ENCODE measurements around the gene AGO4. TPM values are rescaled to one million over a fixed set of nuclear protein-coding genes. Genes with fewer than 3 reads are reported as not detected.

AGO4 gene
- total and polyA plus RNA-seq, 5 donors from 2014 or later = 2.4 to 12.7 (median 3.8) TPM

DNA sequence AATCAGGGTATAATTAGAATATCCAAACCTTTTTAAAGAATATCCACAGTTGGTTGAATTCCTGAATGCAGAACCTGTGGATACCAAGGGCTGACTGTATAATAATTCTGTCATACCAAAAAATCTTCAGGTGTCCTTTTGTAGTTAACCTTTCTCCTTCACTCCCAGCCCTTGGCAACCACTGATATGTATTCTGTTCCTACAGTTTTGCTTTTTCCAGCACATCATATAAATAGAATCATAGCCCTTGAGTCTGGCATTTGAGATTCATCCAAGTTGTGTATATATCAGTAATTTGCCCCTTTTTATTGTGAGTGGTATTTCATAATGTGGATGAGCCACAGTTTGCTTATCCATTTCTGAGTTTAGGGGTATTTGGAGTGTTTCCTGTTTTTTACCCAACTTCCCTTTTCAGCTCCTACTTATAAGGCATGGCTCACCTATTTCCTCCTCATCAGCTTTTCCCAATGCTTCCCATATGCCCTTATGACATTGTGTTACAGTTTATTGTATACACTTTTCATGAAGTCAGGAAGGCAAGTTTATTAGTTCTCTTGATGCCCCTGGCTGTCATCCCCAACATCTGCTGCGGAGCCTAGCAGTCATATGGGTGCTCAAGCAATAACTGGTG, 40.2 kb downstream of the AGO4 start:
- H3K27ac ChIP-seq (ENCODE audit: insufficient read depth, low read length, poor library complexity, severe bottlenecking) = no peak overlapping the region
- peaks cover 9% of the 10 kb centered on the region for H3K36me3 ChIP-seq (ENCODE audit: control insufficient read depth, insufficient read depth, low read length)
- ATAC-seq (ENCODE audit: low read depth in 2 of 2) (no peak), DNase-seq (no peak)
- no peak overlapping the region for H3K27ac Mint-ChIP-seq
- no peak overlapping the region for H3K4me3 Mint-ChIP-seq
- H3K4me1 Mint-ChIP-seq = peaks cover 0 to 4% (median 0%) of the 10 kb centered on the region in 4 donors
- peaks cover 41% of the 10 kb centered on the region for H3K36me3 Mint-ChIP-seq
- H3K27me3 ChIP-seq (ENCODE audit: control insufficient read depth, insufficient read depth, low read length) = no peaks in the 10 kb centered on the region
- no peak overlapping the region for H3K4me3 ChIP-seq (ENCODE audit: low read depth, low read length)
- no peaks in the 10 kb centered on the region for H3K4me1 ChIP-seq (ENCODE audit: control insufficient read depth, insufficient read depth, low read length, poor library complexity, severe bottlenecking)
- H3K9me3 Mint-ChIP-seq = no peaks in the 10 kb centered on the region
- no peaks in the 10 kb centered on the region for H3K9me3 ChIP-seq (ENCODE audit: control insufficient read depth in 2 of 2, low read length in 2 of 2)
- H3K27me3 Mint-ChIP-seq = no peaks in the 10 kb centered on the region

DNA sequence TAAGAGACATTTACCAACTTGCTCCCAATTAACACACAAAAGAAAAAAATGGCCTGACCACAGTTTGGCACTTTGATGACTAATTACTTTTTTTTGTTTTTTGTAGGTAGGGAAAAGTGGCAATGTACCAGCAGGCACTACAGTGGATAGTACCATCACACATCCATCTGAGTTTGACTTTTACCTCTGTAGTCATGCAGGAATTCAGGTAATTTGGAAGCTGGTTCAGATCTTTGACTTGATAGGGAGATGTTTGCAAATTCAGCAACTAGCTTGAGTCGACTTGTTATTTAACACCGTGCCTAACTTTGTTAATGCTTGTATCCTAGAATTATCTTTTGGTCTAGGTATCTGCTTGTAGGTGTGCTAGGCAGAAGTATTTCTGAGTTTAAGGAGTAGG, 42.2 kb downstream of the AGO4 start:
- peaks cover 41% of the 10 kb centered on the region for H3K36me3 Mint-ChIP-seq
- no peaks in the 10 kb centered on the region for H3K27me3 ChIP-seq (ENCODE audit: control insufficient read depth, insufficient read depth, low read length)
- H3K4me3 Mint-ChIP-seq = no peak overlapping the region
- no peaks in the 10 kb centered on the region for H3K27me3 Mint-ChIP-seq
- no peaks in the 10 kb centered on the region for H3K9me3 Mint-ChIP-seq
- ATAC-seq (ENCODE audit: low read depth in 2 of 2) = no peak
- no peak overlapping the region for H3K27ac ChIP-seq (ENCODE audit: insufficient read depth, low read length, poor library complexity, severe bottlenecking)
- peaks cover 0 to 4% (median 0%) of the 10 kb centered on the region in 4 donors for H3K4me1 Mint-ChIP-seq
- no peaks in the 10 kb centered on the region for H3K4me1 ChIP-seq (ENCODE audit: control insufficient read depth, insufficient read depth, low read length, poor library complexity, severe bottlenecking)
- DNase-seq = no peak
- H3K9me3 ChIP-seq (ENCODE audit: control insufficient read depth in 2 of 2, low read length in 2 of 2) = no peaks in the 10 kb centered on the region
- H3K36me3 ChIP-seq (ENCODE audit: control insufficient read depth, insufficient read depth, low read length) = peaks cover 9% of the 10 kb centered on the region
- no peak overlapping the region for H3K27ac Mint-ChIP-seq
- no peak overlapping the region for H3K4me3 ChIP-seq (ENCODE audit: low read depth, low read length)

DNA sequence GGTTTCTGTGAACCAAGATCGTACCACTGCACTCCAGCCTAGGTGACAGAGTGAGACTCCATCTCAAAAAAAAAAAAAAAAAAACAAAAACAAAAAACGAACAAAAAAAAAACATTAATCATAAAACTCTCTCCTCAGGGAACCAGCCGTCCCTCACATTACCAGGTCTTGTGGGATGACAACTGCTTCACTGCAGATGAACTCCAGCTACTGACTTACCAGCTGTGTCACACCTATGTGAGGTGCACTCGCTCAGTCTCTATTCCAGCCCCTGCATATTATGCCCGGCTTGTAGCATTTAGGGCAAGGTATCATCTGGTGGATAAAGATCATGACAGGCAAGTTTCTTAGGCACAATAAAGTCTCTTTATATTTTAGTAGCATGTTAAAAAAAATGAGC, 42.9 kb downstream of the AGO4 start:
- H3K36me3 ChIP-seq (ENCODE audit: control insufficient read depth, insufficient read depth, low read length) = peaks cover 7% of the 10 kb centered on the region
- ATAC-seq (ENCODE audit: low read depth in 2 of 2) = no peak
- H3K9me3 ChIP-seq (ENCODE audit: control insufficient read depth in 2 of 2, low read length in 2 of 2) = no peaks in the 10 kb centered on the region
- no peaks in the 10 kb centered on the region for H3K27me3 Mint-ChIP-seq
- H3K4me3 Mint-ChIP-seq = no peak overlapping the region
- H3K4me1 ChIP-seq (ENCODE audit: control insufficient read depth, insufficient read depth, low read length, poor library complexity, severe bottlenecking) = no peaks in the 10 kb centered on the region
- no peaks in the 10 kb centered on the region for H3K4me1 Mint-ChIP-seq
- H3K9me3 Mint-ChIP-seq = no peaks in the 10 kb centered on the region
- no peak overlapping the region for H3K4me3 ChIP-seq (ENCODE audit: low read depth, low read length)
- H3K27me3 ChIP-seq (ENCODE audit: control insufficient read depth, insufficient read depth, low read length) = no peaks in the 10 kb centered on the region
- H3K27ac ChIP-seq (ENCODE audit: insufficient read depth, low read length, poor library complexity, severe bottlenecking) = no peak overlapping the region
- H3K36me3 Mint-ChIP-seq = peaks cover 41% of the 10 kb centered on the region
- no peak for DNase-seq
- no peak overlapping the region for H3K27ac Mint-ChIP-seq

GRCh38 chr1:35851132-35851869, 43.5 kb downstream of the AGO4 start:
- ATAC-seq (ENCODE audit: low read depth in 2 of 2) = no peak
- Mint-ChIP-seq H3K27ac (peak overlapping the region in 1 of 3 donors; percentile 5), H3K27me3 (no peaks in the 10 kb centered on the region), H3K4me1 (no peaks in the 10 kb centered on the region), H3K4me3 (no peak overlapping the region), H3K9me3 (no peaks in the 10 kb centered on the region), H3K36me3 (peaks cover 42% of the 10 kb centered on the region)
- DNase-seq = no peak
- H3K4me3 ChIP-seq (ENCODE audit: low read depth, low read length) = no peak overlapping the region
- H3K27me3 ChIP-seq (ENCODE audit: control insufficient read depth, insufficient read depth, low read length) = no peaks in the 10 kb centered on the region
- H3K36me3 ChIP-seq (ENCODE audit: control insufficient read depth, insufficient read depth, low read length) = peaks cover 7% of the 10 kb centered on the region
- no peak overlapping the region for H3K27ac ChIP-seq (ENCODE audit: insufficient read depth, low read length, poor library complexity, severe bottlenecking)
- no peaks in the 10 kb centered on the region for H3K9me3 ChIP-seq (ENCODE audit: control insufficient read depth in 2 of 2, low read length in 2 of 2)
- no peaks in the 10 kb centered on the region for H3K4me1 ChIP-seq (ENCODE audit: control insufficient read depth, insufficient read depth, low read length, poor library complexity, severe bottlenecking)

DNA sequence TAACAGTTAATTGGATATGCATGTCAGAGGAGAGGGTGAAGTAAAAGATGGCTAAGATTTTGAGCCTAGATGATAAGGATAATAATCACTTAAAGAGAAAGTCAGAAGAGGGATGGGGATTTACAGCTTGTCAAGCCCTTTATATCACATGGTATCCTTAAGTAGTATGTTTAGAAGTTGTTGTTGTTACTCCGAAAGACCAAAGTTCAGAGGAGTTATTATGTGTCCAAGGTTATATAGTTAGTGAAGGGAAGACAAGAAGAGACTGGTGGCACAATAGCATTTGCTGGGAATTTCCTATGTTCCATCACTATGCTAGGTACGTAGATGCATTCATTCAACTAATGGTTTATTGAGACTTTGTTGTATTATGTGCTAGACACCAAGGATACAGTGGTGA, 44.4 kb downstream of the AGO4 start:
- no peaks in the 10 kb centered on the region for H3K27me3 ChIP-seq (ENCODE audit: control insufficient read depth, insufficient read depth, low read length)
- no peak overlapping the region for H3K27ac ChIP-seq (ENCODE audit: insufficient read depth, low read length, poor library complexity, severe bottlenecking)
- H3K4me3 ChIP-seq (ENCODE audit: low read depth, low read length) = no peak overlapping the region
- ATAC-seq (ENCODE audit: low read depth in 2 of 2) (no peak), DNase-seq (no peak)
- H3K4me3 Mint-ChIP-seq = no peak overlapping the region
- no peaks in the 10 kb centered on the region for H3K9me3 Mint-ChIP-seq
- H3K9me3 ChIP-seq (ENCODE audit: control insufficient read depth in 2 of 2, low read length in 2 of 2) = no peaks in the 10 kb centered on the region
- peaks cover 42% of the 10 kb centered on the region for H3K36me3 Mint-ChIP-seq
- no peak overlapping the region for H3K27ac Mint-ChIP-seq
- peaks cover 7% of the 10 kb centered on the region for H3K36me3 ChIP-seq (ENCODE audit: control insufficient read depth, insufficient read depth, low read length)
- no peaks in the 10 kb centered on the region for H3K27me3 Mint-ChIP-seq
- H3K4me1 ChIP-seq (ENCODE audit: control insufficient read depth, insufficient read depth, low read length, poor library complexity, severe bottlenecking) = no peaks in the 10 kb centered on the region
- H3K4me1 Mint-ChIP-seq = no peaks in the 10 kb centered on the region

GRCh38 chr1:35854989-35855700, 47.3 kb downstream of the AGO4 start:
- Mint-ChIP-seq H3K4me1 (no peaks in the 10 kb centered on the region), H3K36me3 (peaks cover 37% of the 10 kb centered on the region), H3K9me3 (no peaks in the 10 kb centered on the region), H3K27ac (no peak overlapping the region), H3K27me3 (no peaks in the 10 kb centered on the region), H3K4me3 (no peak overlapping the region)
- Histone ChIP-seq H3K27me3 (ENCODE audit: control insufficient read depth, insufficient read depth, low read length) (no peaks in the 10 kb centered on the region), H3K9me3 (ENCODE audit: control insufficient read depth in 2 of 2, low read length in 2 of 2) (no peaks in the 10 kb centered on the region), H3K27ac (ENCODE audit: insufficient read depth, low read length, poor library complexity, severe bottlenecking) (no peak overlapping the region), H3K4me3 (ENCODE audit: low read depth, low read length) (no peak overlapping the region), H3K4me1 (ENCODE audit: control insufficient read depth, insufficient read depth, low read length, poor library complexity, severe bottlenecking) (no peaks in the 10 kb centered on the region), H3K36me3 (ENCODE audit: control insufficient read depth, insufficient read depth, low read length) (peaks cover 7% of the 10 kb centered on the region)
- ATAC-seq (ENCODE audit: low read depth in 2 of 2) = no peak
- no peak for DNase-seq

GRCh38 chr1:35856964-35857363, 49.1 kb downstream of the AGO4 start:
- Histone ChIP-seq H3K27ac (ENCODE audit: insufficient read depth, low read length, poor library complexity, severe bottlenecking) (no peak overlapping the region), H3K27me3 (ENCODE audit: control insufficient read depth, insufficient read depth, low read length) (peaks cover 4% of the 10 kb centered on the region), H3K9me3 (ENCODE audit: control insufficient read depth in 2 of 2, low read length in 2 of 2) (no peaks in the 10 kb centered on the region), H3K4me3 (ENCODE audit: low read depth, low read length) (no peak overlapping the region), H3K4me1 (ENCODE audit: control insufficient read depth, insufficient read depth, low read length, poor library complexity, severe bottlenecking) (no peaks in the 10 kb centered on the region), H3K36me3 (ENCODE audit: control insufficient read depth, insufficient read depth, low read length) (no peaks in the 10 kb centered on the region)
- H3K9me3 Mint-ChIP-seq = no peaks in the 10 kb centered on the region
- ATAC-seq (ENCODE audit: low read depth in 2 of 2) (no peak), DNase-seq (no peak)
- no peak overlapping the region for H3K27ac Mint-ChIP-seq
- peaks cover 5% of the 10 kb centered on the region for H3K27me3 Mint-ChIP-seq
- no peak overlapping the region for H3K4me3 Mint-ChIP-seq
- H3K36me3 Mint-ChIP-seq = peaks cover 26% of the 10 kb centered on the region
- no peaks in the 10 kb centered on the region for H3K4me1 Mint-ChIP-seq
